Measurements from ENCODE around the gene ARHGAP23. TPM values are rescaled to one million over a fixed set of nuclear protein-coding genes. Genes with fewer than 3 reads are reported as not detected.

The ARHGAP23 gene
- total RNA-seq, 1 donor from 2014 or later: 177 TPM

GRCh38 chr17:38546396-38546795 lies 118.1 kb downstream of the ARHGAP23 start:
- no peaks in the 10 kb centered on the region for H3K9me3 Mint-ChIP-seq (ENCODE audit: unreplicated experiment)
- H3K36me3 Mint-ChIP-seq (ENCODE audit: unreplicated experiment): no peaks in the 10 kb centered on the region
- TF ChIP-seq CTCF (IDR thresholded peaks at IDR 0.05): no peak
- no peak for DNase-seq (ENCODE audit: extremely low spot score, unreplicated experiment)
- no peaks in the 10 kb centered on the region for H3K4me1 Mint-ChIP-seq (ENCODE audit: unreplicated experiment)
- no peak overlapping the region for H3K4me3 Mint-ChIP-seq (ENCODE audit: unreplicated experiment)
- H3K27me3 Mint-ChIP-seq (ENCODE audit: unreplicated experiment): peaks cover 16% of the 10 kb centered on the region
- H3K27ac Mint-ChIP-seq (ENCODE audit: unreplicated experiment): no peak overlapping the region

GRCh38 chr17:38547444-38547843 lies 119.2 kb downstream of the ARHGAP23 start:
- Mint-ChIP-seq H3K27ac (ENCODE audit: unreplicated experiment) (no peak overlapping the region), H3K27me3 (ENCODE audit: unreplicated experiment) (peaks cover 12% of the 10 kb centered on the region), H3K4me1 (ENCODE audit: unreplicated experiment) (no peaks in the 10 kb centered on the region), H3K4me3 (ENCODE audit: unreplicated experiment) (no peak overlapping the region), H3K9me3 (ENCODE audit: unreplicated experiment) (no peaks in the 10 kb centered on the region), H3K36me3 (ENCODE audit: unreplicated experiment) (no peaks in the 10 kb centered on the region)
- DNase-seq (ENCODE audit: extremely low spot score, unreplicated experiment): no peak
- TF ChIP-seq CTCF (IDR thresholded peaks at IDR 0.05): no peak

- no peaks in the 10 kb centered on the region for H3K36me3 Mint-ChIP-seq (ENCODE audit: unreplicated experiment)
- peaks cover 15% of the 10 kb centered on the region for H3K27me3 Mint-ChIP-seq (ENCODE audit: unreplicated experiment)
- H3K27ac Mint-ChIP-seq (ENCODE audit: unreplicated experiment): no peak overlapping the region
- H3K4me3 Mint-ChIP-seq (ENCODE audit: unreplicated experiment): no peak overlapping the region
- no peaks in the 10 kb centered on the region for H3K9me3 Mint-ChIP-seq (ENCODE audit: unreplicated experiment)
- no peak for DNase-seq (ENCODE audit: extremely low spot score, unreplicated experiment)
- H3K4me1 Mint-ChIP-seq (ENCODE audit: unreplicated experiment): no peaks in the 10 kb centered on the region
- no peak for TF ChIP-seq CTCF (IDR thresholded peaks at IDR 0.05)
Measured at GRCh38 chr17:38549285-38549684, 121.0 kb downstream of the ARHGAP23 start.

GRCh38 chr17:38550661-38551060 lies 122.4 kb downstream of the ARHGAP23 start:
- Mint-ChIP-seq H3K36me3 (ENCODE audit: unreplicated experiment) (no peaks in the 10 kb centered on the region), H3K9me3 (ENCODE audit: unreplicated experiment) (no peaks in the 10 kb centered on the region)

GRCh38 chr17:38551121-38551520 lies 122.9 kb downstream of the ARHGAP23 start:
- Mint-ChIP-seq H3K4me3 (ENCODE audit: unreplicated experiment) (no peak overlapping the region), H3K27ac (ENCODE audit: unreplicated experiment) (no peak overlapping the region)

More at GRCh38 chr17:38550661-38551060, 122.4 kb downstream of the ARHGAP23 start:
- H3K4me3 Mint-ChIP-seq (ENCODE audit: unreplicated experiment): no peak overlapping the region
- no peak for TF ChIP-seq CTCF (IDR thresholded peaks at IDR 0.05)
- peaks cover 27% of the 10 kb centered on the region for H3K27me3 Mint-ChIP-seq (ENCODE audit: unreplicated experiment)
- no peak for DNase-seq (ENCODE audit: extremely low spot score, unreplicated experiment)
- no peaks in the 10 kb centered on the region for H3K4me1 Mint-ChIP-seq (ENCODE audit: unreplicated experiment)
- H3K27ac Mint-ChIP-seq (ENCODE audit: unreplicated experiment): no peak overlapping the region

More at GRCh38 chr17:38551121-38551520, 122.9 kb downstream of the ARHGAP23 start:
- Mint-ChIP-seq H3K27me3 (ENCODE audit: unreplicated experiment) (peaks cover 29% of the 10 kb centered on the region), H3K4me1 (ENCODE audit: unreplicated experiment) (no peaks in the 10 kb centered on the region), H3K9me3 (ENCODE audit: unreplicated experiment) (no peaks in the 10 kb centered on the region), H3K36me3 (ENCODE audit: unreplicated experiment) (no peaks in the 10 kb centered on the region)
- no peak for TF ChIP-seq CTCF (IDR thresholded peaks at IDR 0.05)
- DNase-seq (ENCODE audit: extremely low spot score, unreplicated experiment): no peak

Measured in osteocyte (in vitro differentiated cells).